ENCODE measurements around the gene EFNA5.
A peak's percentile ranks its signal among the peaks of the same experiment; 100 is the strongest.

The EFNA5 gene

GRCh38 chr5:107544476-107544875, 126.3 kb downstream of the EFNA5 start:
- no peak for TF ChIP-seq ZNF692 (tag by site-specific recombination; IDR thresholded peaks at IDR 0.05)
- TF ChIP-seq ZSCAN30 (tag by site-specific recombination; IDR thresholded peaks at IDR 0.05) = no peak
- no peak for TF ChIP-seq SP7 (tag by site-specific recombination; IDR thresholded peaks at IDR 0.05)
- TF ChIP-seq ZNF558 (tag by site-specific recombination; IDR thresholded peaks at IDR 0.05) = no peak
- TF ChIP-seq ZNF626 (tag by site-specific recombination; IDR thresholded peaks at IDR 0.05) = no peak
- no peak for TF ChIP-seq ZNF473 (tag by site-specific recombination; IDR thresholded peaks at IDR 0.05)
- no peak for TF ChIP-seq ZNF362 (tag by site-specific recombination; IDR thresholded peaks at IDR 0.05)
- TF ChIP-seq TRIM28 (IDR thresholded peaks at IDR 0.05; ENCODE audit: borderline replicate concordance, low read length) = no peak
- no peak for TF ChIP-seq ZNF585B (tag by site-specific recombination; IDR thresholded peaks at IDR 0.05)
- TF ChIP-seq BCL11A (tag by site-specific recombination; IDR thresholded peaks at IDR 0.05; ENCODE audit: low read depth) = no peak
- TF ChIP-seq AEBP2 (tag by site-specific recombination; IDR thresholded peaks at IDR 0.05; ENCODE audit: borderline replicate concordance) = no peak
- TF ChIP-seq PATZ1 (tag by site-specific recombination; IDR thresholded peaks at IDR 0.05) = no peak
- TF ChIP-seq ZNF324 (tag by site-specific recombination; IDR thresholded peaks at IDR 0.05) = no peak
- no peak for TF ChIP-seq ZNF398 (tag by site-specific recombination; IDR thresholded peaks at IDR 0.05)
- H3K4me1 ChIP-seq (ENCODE audit: control insufficient read depth, insufficient read depth, low read length) = peaks cover 28% of the 10 kb centered on the region
- POLR2A ChIA-PET = no interaction called here

GRCh38 chr5:107543868-107544267, 126.9 kb downstream of the EFNA5 start:
- POLR2A ChIA-PET = no interaction called here
- H3K27ac ChIP-seq (ENCODE audit: extremely low read depth, low read depth, low read length) = no peak overlapping the region

More at GRCh38 chr5:107544476-107544875, 126.3 kb downstream of the EFNA5 start:
- H3K36me3 ChIP-seq (ENCODE audit: control insufficient read depth in 2 of 2, insufficient read depth in 1 of 2, low read length in 2 of 2) = no peaks in the 10 kb centered on the region
- no peaks in the 10 kb centered on the region for H3K9me3 ChIP-seq (ENCODE audit: control insufficient read depth, insufficient read depth, low read depth, low read length)
- no peak overlapping the region for H3K27ac ChIP-seq (ENCODE audit: extremely low read depth, low read depth, low read length)
- CTCF ChIA-PET = interaction anchor here (1.9 to 2.0 kb wide), 2 partner anchors 27 to 28 kb away, joined by 8 to 9 read pairs; no protein-coding TSS in a partner anchor
- H3K4me3 ChIP-seq (ENCODE audit: low read depth, low read length) = no peak overlapping the region

More at GRCh38 chr5:107543868-107544267, 126.9 kb downstream of the EFNA5 start:
- 0 out of 2 replicates have a peak, but pooled peaks have one; percentile 18 for TF ChIP-seq GLIS1 (tag by site-specific recombination; IDR thresholded peaks at IDR 0.05)
- no peak for TF ChIP-seq REPIN1 (tag by site-specific recombination; IDR thresholded peaks at IDR 0.05; ENCODE audit: low read depth)
- peak; percentile 94 for TF ChIP-seq ZIC2 (tag by site-specific recombination; IDR thresholded peaks at IDR 0.05)
- no peak for TF ChIP-seq BCL11A (tag by site-specific recombination; IDR thresholded peaks at IDR 0.05; ENCODE audit: low read depth)
- CTCF ChIA-PET = interaction anchor here (0.9 to 1.9 kb wide), 4 partner anchors 9 to 42 kb away, joined by 3 to 9 read pairs (median 4); no protein-coding TSS in a partner anchor
- H3K36me3 ChIP-seq (ENCODE audit: control insufficient read depth in 2 of 2, insufficient read depth in 1 of 2, low read length in 2 of 2) = no peaks in the 10 kb centered on the region
- H3K4me1 ChIP-seq (ENCODE audit: control insufficient read depth, insufficient read depth, low read length) = peaks cover 28% of the 10 kb centered on the region
- H3K9me3 ChIP-seq (ENCODE audit: control insufficient read depth, insufficient read depth, low read depth, low read length) = no peaks in the 10 kb centered on the region
- no peak overlapping the region for H3K4me3 ChIP-seq (ENCODE audit: low read depth, low read length)

Measured in HEK293 (cell line).